ENCODE measurements around the gene DVL3.

DVL3 gene

DNA sequence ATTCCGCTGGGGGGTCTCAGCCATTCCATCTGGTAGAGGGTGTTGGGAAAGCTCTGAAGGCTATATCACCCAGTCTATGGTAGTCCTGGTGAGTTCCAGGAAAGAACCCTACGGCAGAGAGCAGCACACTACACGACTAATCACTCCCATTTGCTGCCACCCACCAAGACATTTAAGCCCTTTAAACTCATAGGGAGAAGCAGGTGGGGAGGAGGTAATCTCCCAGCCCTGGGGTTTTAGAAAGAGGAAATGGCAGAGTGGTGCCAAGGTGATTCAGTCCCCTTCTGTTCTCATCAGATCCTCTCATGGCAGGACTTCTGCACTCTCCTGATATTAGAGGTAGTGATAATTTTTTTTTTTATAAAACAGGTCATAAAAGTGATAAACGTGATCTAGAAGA, 63.6 kb downstream of the DVL3 start:
- Histone ChIP-seq H3K4me1 (ENCODE audit: insufficient read depth, low read length) (no peaks in the 10 kb centered on the region), H3K4me3 (ENCODE audit: low read length) (no peak overlapping the region), H3K36me3 (ENCODE audit: insufficient read depth, low read length) (no peaks in the 10 kb centered on the region), H3K27me3 (ENCODE audit: insufficient read depth, low read length) (no peaks in the 10 kb centered on the region), H3K27ac (ENCODE audit: low read depth, low read length) (no peak overlapping the region), H3K9ac (ENCODE audit: low read depth, low read length) (no peak overlapping the region), H3K9me3 (ENCODE audit: insufficient read depth, low read depth, low read length) (no peaks in the 10 kb centered on the region)
- 90% methylated on average over 1 of the region's 4 CpGs for WGBS

DNA sequence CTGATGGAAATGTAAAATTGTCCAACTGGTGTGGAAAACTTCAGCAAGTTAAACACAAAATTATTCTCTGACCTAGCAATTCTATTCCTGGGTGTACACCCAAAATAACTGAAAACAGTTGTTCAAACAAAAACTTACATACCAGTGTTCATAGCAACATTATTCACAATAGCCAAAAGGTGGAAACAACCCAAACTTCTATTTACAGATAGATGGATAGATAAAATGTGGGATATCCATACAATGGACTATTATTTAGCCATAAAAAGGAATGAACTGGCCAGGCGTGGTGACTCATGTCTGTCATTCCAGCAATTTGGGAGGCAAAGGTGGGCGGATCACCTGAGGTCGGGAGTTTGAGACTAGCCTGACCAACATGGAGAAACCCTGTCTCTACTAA, 67.3 kb downstream of the DVL3 start:
- no peaks in the 10 kb centered on the region for H3K4me1 ChIP-seq (ENCODE audit: insufficient read depth, low read length)
- 83% methylated on average over 3 of the region's 3 CpGs for WGBS
- H3K4me3 ChIP-seq (ENCODE audit: low read length) = no peak overlapping the region
- no peak overlapping the region for H3K27ac ChIP-seq (ENCODE audit: low read depth, low read length)
- H3K9ac ChIP-seq (ENCODE audit: low read depth, low read length) = no peak overlapping the region
- H3K27me3 ChIP-seq (ENCODE audit: insufficient read depth, low read length) = peaks cover 5% of the 10 kb centered on the region
- no peaks in the 10 kb centered on the region for H3K9me3 ChIP-seq (ENCODE audit: insufficient read depth, low read depth, low read length)
- H3K36me3 ChIP-seq (ENCODE audit: insufficient read depth, low read length) = no peaks in the 10 kb centered on the region

Data from HUES64 (cell line).